ENCODE results near the gene NEK8. TPM values are rescaled to one million over a fixed set of nuclear protein-coding genes. Genes with fewer than 3 reads are reported as not detected.
A peak's percentile ranks its signal among the peaks of the same experiment; 100 is the strongest.

NEK8 gene
- total and polyA plus RNA-seq, 8 donors: 2.5 to 9.7 (median 4.4) TPM

DNA sequence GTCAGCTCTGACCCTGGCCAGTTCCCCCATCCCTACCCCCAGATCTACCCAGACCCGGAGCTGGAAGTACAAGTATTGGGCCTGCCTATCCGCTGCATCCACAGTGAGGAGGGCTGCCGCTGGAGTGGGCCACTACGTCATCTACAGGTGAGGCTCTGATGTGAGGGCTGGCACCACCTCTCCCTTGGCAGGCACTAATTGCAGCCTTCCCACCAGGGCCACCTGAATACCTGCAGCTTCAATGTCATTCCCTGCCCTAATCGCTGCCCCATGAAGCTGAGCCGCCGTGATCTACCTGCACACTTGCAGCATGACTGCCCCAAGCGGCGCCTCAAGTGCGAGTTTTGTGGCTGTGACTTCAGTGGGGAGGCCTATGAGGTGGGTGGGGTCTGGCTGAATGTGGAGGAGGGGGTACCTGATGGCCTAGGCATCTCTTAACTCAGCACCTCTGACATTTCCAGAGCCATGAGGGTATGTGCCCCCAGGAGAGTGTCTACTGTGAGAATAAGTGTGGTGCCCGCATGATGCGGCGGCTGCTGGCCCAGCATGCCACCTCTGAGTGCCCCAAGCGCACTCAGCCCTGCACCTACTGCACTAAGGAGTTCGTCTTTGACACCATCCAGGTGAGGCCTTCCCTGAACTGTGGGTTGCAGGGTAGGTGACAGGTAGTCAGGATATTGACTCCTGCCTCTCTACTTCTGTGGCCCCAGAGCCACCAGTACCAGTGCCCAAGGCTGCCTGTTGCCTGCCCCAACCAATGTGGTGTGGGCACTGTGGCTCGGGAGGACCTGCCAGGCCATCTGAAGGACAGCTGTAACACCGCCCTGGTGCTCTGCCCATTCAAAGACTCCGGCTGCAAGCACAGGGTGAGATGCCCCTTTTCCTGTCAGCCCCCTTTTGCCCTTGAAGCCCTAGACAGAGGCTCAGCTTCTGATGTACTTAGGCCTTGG is 19.5 kb downstream of the NEK8 start:
- FAIRE-seq: no peak

DNA sequence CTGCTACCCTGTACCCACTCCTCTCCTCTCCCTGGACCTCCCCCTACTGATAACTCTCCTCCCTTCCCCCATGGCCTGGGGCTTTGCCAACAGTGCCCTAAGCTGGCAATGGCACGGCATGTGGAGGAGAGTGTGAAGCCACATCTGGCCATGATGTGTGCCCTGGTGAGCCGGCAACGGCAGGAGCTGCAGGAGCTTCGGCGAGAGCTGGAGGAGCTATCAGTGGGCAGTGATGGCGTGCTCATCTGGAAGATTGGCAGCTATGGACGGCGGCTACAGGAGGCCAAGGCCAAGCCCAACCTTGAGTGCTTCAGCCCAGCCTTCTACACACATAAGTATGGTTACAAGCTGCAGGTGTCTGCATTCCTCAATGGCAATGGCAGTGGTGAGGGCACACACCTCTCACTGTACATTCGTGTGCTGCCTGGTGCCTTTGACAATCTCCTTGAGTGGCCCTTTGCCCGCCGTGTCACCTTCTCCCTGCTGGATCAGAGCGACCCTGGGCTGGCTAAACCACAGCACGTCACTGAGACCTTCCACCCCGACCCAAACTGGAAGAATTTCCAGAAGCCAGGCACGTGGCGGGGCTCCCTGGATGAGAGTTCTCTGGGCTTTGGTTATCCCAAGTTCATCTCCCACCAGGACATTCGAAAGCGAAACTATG is 20.4 kb downstream of the NEK8 start:
- TF ChIP-seq, protein P1, sequence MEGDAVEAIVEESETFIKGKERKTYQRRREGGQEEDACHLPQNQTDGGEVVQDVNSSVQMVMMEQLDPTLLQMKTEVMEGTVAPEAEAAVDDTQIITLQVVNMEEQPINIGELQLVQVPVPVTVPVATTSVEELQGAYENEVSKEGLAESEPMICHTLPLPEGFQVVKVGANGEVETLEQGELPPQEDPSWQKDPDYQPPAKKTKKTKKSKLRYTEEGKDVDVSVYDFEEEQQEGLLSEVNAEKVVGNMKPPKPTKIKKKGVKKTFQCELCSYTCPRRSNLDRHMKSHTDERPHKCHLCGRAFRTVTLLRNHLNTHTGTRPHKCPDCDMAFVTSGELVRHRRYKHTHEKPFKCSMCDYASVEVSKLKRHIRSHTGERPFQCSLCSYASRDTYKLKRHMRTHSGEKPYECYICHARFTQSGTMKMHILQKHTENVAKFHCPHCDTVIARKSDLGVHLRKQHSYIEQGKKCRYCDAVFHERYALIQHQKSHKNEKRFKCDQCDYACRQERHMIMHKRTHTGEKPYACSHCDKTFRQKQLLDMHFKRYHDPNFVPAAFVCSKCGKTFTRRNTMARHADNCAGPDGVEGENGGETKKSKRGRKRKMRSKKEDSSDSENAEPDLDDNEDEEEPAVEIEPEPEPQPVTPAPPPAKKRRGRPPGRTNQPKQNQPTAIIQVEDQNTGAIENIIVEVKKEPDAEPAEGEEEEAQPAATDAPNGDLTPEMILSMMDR (IDR thresholded peaks at IDR 0.05): no peak
- H3K4me3 ChIP-seq: no peak overlapping the region
- 45 to 46% methylated on average over 18 of the region's 18 CpGs for WGBS, 2 donors
- H3K36me3 ChIP-seq: peaks cover 0 to 23% (median 12%) of the 10 kb centered on the region in 3 donors
- H3K27me3 ChIP-seq: no peaks in the 10 kb centered on the region
- no peak for FAIRE-seq
- intact Hi-C loops (cut with DNase I): no loop called here
- H3K4me1 ChIP-seq: peaks cover 38 to 48% (median 43%) of the 10 kb centered on the region in 3 donors
- DNase-seq: peak in 4 of 6 donors; percentile 50 to 80 (median 63)
- H3K27ac ChIP-seq: peak overlapping the region in 1 of 4 donors; percentile 57
- ATAC-seq: no peak
- H3K9me3 ChIP-seq: no peaks in the 10 kb centered on the region

More for the DNA sequence above, 19.5 kb downstream of the NEK8 start:
- no peak overlapping the region for H3K4me3 ChIP-seq
- 69 to 71% methylated on average over 18 of the region's 18 CpGs for whole genome bisulfite sequencing, 2 donors
- TF ChIP-seq, protein P1 (IDR thresholded peaks at IDR 0.05): no peak
- peak overlapping the region in 3 of 4 donors; percentile 83 to 98 (median 94) for H3K27ac ChIP-seq
- intact Hi-C loops (cut with DNase I): no loop called here
- no peak for ATAC-seq
- H3K9me3 ChIP-seq: no peaks in the 10 kb centered on the region
- peaks cover 38 to 48% (median 43%) of the 10 kb centered on the region in 3 donors for H3K4me1 ChIP-seq
- DNase-seq: peak in 2 of 6 donors; percentile 48 to 72
- peaks cover 0 to 23% (median 12%) of the 10 kb centered on the region in 3 donors for H3K36me3 ChIP-seq
- no peaks in the 10 kb centered on the region for H3K27me3 ChIP-seq

DNA sequence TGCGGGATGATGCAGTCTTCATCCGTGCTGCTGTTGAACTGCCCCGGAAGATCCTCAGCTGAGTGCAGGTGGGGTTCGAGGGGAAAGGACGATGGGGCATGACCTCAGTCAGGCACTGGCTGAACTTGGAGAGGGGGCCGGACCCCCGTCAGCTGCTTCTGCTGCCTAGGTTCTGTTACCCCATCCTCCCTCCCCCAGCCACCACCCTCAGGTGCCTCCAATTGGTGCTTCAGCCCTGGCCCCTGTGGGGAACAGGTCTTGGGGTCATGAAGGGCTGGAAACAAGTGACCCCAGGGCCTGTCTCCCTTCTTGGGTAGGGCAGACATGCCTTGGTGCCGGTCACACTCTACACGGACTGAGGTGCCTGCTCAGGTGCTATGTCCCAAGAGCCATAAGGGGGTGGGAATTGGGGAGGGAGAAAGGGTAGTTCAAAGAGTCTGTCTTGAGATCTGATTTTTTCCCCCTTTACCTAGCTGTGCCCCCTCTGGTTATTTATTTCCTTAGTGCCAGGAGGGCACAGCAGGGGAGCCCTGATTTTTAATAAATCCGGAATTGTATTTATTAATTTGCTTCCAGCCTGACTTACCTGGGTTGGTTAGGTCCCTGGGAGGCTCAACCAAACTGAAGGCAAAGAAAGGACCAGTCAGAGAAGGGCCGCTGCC is 21.1 kb downstream of the NEK8 start:
- intact Hi-C loops (cut with DNase I): no loop called here
- Histone ChIP-seq H3K36me3 (peaks cover 0 to 23% (median 12%) of the 10 kb centered on the region in 3 donors), H3K4me1 (peaks cover 38 to 48% (median 43%) of the 10 kb centered on the region in 3 donors), H3K9me3 (no peaks in the 10 kb centered on the region), H3K4me3 (no peak overlapping the region), H3K27me3 (no peaks in the 10 kb centered on the region), H3K27ac (peak overlapping the region in 2 of 4 donors; percentile 52 to 57)
- TF ChIP-seq, protein P1 (IDR thresholded peaks at IDR 0.05): no peak
- FAIRE-seq (no peak), DNase-seq (peak in 2 of 6 donors; percentile 49 to 65), ATAC-seq (no peak)
- 48 to 54% methylated on average over 11 of the region's 11 CpGs for WGBS, 2 donors

DNA sequence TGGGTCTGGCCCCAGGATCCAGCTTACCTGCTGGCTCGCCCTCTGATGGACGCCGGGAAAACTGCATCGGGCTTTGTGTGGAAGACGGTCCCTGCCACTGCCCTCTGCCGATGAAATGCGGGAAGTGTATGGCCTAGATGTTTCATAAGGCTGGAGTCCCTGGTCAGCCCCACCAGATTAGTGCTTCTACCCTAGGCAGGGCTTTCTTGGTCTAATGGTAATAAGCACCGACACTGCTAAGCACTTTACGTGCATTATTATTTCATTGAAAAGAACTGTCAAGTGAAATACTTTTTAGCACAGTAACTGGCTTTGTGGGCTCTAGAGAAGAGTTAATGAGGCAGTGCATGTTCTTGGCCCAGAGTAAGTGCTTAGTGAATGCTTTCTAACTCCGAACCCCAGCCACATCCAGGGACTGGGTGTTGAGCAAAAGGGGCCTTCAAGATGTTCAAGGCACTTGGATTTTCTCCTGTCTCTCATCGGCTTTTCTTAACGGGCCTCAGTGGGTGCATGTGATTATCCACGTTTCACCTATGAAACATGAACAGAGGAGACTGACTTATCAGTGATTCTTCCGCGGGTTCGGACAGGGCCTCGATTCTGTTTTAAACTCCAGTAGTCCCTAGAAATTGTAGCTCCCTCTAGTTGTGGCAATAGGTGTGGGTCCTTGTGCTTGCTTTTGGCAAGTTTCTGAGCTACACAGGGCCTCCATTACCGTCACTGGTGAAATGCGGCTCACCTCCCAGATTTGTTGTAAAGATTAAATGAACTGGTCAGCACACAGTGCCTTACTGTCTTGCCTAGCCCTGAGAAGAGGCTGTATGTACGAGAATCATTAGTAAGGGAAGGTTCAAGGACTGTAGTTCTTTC is 21.8 kb downstream of the NEK8 start:
- ATAC-seq (peak; percentile 49 to 78 (median 66)), DNase-seq (peak; percentile 87 to 96 (median 94)), FAIRE-seq (no peak)
- H3K4me3 ChIP-seq: no peak overlapping the region
- no peaks in the 10 kb centered on the region for H3K9me3 ChIP-seq
- WGBS, 2 donors: 19 to 22% methylated on average over 20 of the region's 20 CpGs
- H3K27ac ChIP-seq: peak overlapping the region in 2 of 4 donors; percentile 52 to 57
- peaks cover 38 to 48% (median 43%) of the 10 kb centered on the region in 3 donors for H3K4me1 ChIP-seq
- H3K27me3 ChIP-seq: no peaks in the 10 kb centered on the region
- intact Hi-C loops (cut with DNase I): no loop called here
- H3K36me3 ChIP-seq: peaks cover 0 to 23% (median 12%) of the 10 kb centered on the region in 3 donors
- TF ChIP-seq, protein P1 (IDR thresholded peaks at IDR 0.05): peak; percentile 97 to 100 (median 100)
